ENCODE measurements around the gene RARRES2. TPM values are rescaled to one million over a fixed set of nuclear protein-coding genes. Genes with fewer than 3 reads are reported as not detected.

Gene RARRES2
- total RNA-seq, 1 donor from 2014 or later = 19.0 TPM

DNA sequence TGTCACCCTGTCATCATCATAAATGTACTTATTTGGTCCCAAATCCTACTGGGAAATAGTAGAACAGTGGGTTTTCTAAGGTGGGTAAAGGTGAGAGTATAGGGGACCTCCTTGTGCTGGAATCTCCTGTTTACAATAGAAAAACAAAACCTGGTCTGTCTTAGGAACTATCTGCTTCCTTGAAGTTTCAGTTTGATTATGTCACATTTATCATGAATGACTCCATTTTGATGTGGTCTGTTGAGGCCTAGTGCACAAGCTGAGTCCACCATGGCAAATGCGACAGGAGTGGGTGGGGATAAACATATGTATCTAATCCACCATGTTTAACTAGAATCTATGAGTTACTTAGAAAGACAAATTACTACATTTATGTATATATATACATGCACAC, 14.2 kb upstream of the RARRES2 start:
- no peaks in the 10 kb centered on the region for H3K27me3 Mint-ChIP-seq

DNA sequence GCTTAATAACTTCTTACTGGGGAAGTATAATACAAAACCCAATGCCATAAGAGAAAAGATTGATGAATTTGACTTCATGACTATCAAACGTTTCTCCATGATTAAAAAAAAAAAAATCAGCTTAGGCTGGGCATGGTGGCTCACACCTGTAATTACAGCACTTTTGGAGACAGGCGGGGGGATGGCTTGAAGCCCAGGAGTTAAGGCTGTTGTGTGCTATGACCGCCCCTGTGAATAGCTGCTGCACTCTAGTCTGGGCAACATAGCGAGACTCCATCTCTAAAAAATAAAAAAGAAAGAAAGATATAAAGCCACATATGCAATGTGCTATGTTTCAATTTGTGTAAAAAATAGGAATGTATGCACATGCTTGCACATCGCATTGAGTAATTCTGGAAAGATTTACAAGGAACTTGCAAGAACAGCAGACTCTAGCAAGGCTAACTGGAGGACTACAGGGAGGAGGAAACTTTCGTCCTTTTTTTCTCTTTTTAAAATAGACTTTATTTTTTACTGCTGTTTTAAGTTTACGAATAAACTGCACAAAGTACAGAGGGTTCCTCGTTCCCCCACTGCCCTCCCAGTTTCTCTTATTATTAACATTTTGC, 10.3 kb upstream of the RARRES2 start:
- DNase-seq (ENCODE audit: low spot score, unreplicated experiment) = no peak
- H3K27me3 Mint-ChIP-seq = peaks cover 1% of the 10 kb centered on the region
- no peak overlapping the region for H3K27ac Mint-ChIP-seq
- no peak overlapping the region for H3K4me3 Mint-ChIP-seq (ENCODE audit: low read depth)
- H3K4me1 Mint-ChIP-seq (ENCODE audit: low read depth) = no peaks in the 10 kb centered on the region
- no peak for TF ChIP-seq CTCF (IDR thresholded peaks at IDR 0.05; ENCODE audit: unreplicated experiment)
- H3K36me3 Mint-ChIP-seq (ENCODE audit: insufficient read depth) = no peaks in the 10 kb centered on the region
- H3K9me3 Mint-ChIP-seq (ENCODE audit: low read depth) = no peaks in the 10 kb centered on the region

More for the DNA sequence above, 14.2 kb upstream of the RARRES2 start:
- no peak for TF ChIP-seq CTCF (IDR thresholded peaks at IDR 0.05; ENCODE audit: unreplicated experiment)
- Mint-ChIP-seq H3K4me3 (ENCODE audit: low read depth) (no peak overlapping the region), H3K36me3 (ENCODE audit: insufficient read depth) (no peaks in the 10 kb centered on the region), H3K9me3 (ENCODE audit: low read depth) (no peaks in the 10 kb centered on the region), H3K4me1 (ENCODE audit: low read depth) (no peaks in the 10 kb centered on the region), H3K27ac (peak overlapping the region; percentile 69)
- no peak for DNase-seq (ENCODE audit: low spot score, unreplicated experiment)

DNA sequence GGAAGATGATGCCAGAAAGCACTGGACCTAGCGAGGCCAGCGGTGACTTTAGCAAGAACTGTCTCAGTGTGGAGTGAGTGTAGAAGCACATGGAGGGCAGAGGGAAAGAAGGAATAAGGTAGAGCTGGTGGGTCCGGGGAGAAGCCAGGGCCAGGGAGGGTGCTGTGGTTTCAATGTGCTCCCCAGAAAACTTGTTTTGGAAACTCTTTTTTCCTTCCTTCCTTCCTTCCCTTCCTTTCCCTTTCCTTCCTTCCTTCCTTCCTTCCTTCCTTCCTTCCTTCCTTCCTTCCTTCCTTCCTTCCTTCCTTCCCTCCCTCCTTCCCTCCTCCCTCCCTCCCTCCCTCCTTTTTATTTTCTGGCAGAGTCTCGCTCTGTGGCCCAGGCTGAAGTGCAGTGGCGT, 5.5 kb upstream of the RARRES2 start:
- TF ChIP-seq CTCF (IDR thresholded peaks at IDR 0.05; ENCODE audit: unreplicated experiment) = no peak
- Mint-ChIP-seq H3K9me3 (ENCODE audit: low read depth) (no peaks in the 10 kb centered on the region), H3K4me1 (ENCODE audit: low read depth) (peaks cover 2% of the 10 kb centered on the region), H3K36me3 (ENCODE audit: insufficient read depth) (no peaks in the 10 kb centered on the region), H3K27me3 (peaks cover 29% of the 10 kb centered on the region), H3K27ac (no peak overlapping the region), H3K4me3 (ENCODE audit: low read depth) (no peak overlapping the region)
- no peak for DNase-seq (ENCODE audit: low spot score, unreplicated experiment)

DNA sequence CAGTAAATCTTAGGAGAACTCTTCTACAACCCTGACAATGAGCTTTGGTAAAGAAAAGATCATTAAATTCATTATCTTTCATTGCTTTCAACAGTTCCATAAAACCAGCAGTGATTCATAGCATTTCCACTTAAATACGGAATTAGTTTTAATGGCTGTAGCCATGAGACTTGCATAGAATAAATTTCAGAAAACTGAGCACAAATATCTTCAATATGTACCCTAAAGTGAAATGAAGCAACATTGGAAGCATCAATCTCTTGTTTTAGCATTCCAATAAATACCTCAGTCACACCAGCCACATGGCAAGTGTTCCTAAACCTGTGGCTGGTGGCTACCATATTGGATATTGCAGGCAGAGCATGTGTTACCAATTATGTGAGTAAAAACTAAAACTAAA, 3.6 kb upstream of the RARRES2 start:
- H3K27ac Mint-ChIP-seq = no peak overlapping the region

GRCh38 chr7:150344299-150344698, 2.9 kb upstream of the RARRES2 start:
- no peak for DNase-seq (ENCODE audit: low spot score, unreplicated experiment)
- Mint-ChIP-seq H3K27me3 (peaks cover 44% of the 10 kb centered on the region), H3K4me1 (ENCODE audit: low read depth) (peaks cover 11% of the 10 kb centered on the region), H3K9me3 (ENCODE audit: low read depth) (no peaks in the 10 kb centered on the region), H3K36me3 (ENCODE audit: insufficient read depth) (no peaks in the 10 kb centered on the region), H3K27ac (no peak overlapping the region), H3K4me3 (ENCODE audit: low read depth) (no peak overlapping the region)
- TF ChIP-seq CTCF (IDR thresholded peaks at IDR 0.05; ENCODE audit: unreplicated experiment) = no peak

More for the DNA sequence above, 3.6 kb upstream of the RARRES2 start:
- H3K27me3 Mint-ChIP-seq = peaks cover 38% of the 10 kb centered on the region
- H3K36me3 Mint-ChIP-seq (ENCODE audit: insufficient read depth) = no peaks in the 10 kb centered on the region
- H3K4me1 Mint-ChIP-seq (ENCODE audit: low read depth) = peaks cover 9% of the 10 kb centered on the region
- no peaks in the 10 kb centered on the region for H3K9me3 Mint-ChIP-seq (ENCODE audit: low read depth)
- H3K4me3 Mint-ChIP-seq (ENCODE audit: low read depth) = no peak overlapping the region
- no peak for DNase-seq (ENCODE audit: low spot score, unreplicated experiment)
- TF ChIP-seq CTCF (IDR thresholded peaks at IDR 0.05; ENCODE audit: unreplicated experiment) = no peak
